Skeletal muscle cell (primary cell): ENCODE measurements around the gene TIMM8A.

Source experiments
- DNase-seq: peaks from one replicate; pipeline ENCODE4 v3.0.0-alpha.2; 2010; ENCODE audit warnings: low read depth
- H3K4me3 ChIP-seq: 2 replicates; pipeline ENCODE4 v1.5.1; 2011; ENCODE audit warnings: low read depth, mild to moderate bottlenecking, control low read depth, low read length, moderate library complexity

Gene TIMM8A

DNA sequence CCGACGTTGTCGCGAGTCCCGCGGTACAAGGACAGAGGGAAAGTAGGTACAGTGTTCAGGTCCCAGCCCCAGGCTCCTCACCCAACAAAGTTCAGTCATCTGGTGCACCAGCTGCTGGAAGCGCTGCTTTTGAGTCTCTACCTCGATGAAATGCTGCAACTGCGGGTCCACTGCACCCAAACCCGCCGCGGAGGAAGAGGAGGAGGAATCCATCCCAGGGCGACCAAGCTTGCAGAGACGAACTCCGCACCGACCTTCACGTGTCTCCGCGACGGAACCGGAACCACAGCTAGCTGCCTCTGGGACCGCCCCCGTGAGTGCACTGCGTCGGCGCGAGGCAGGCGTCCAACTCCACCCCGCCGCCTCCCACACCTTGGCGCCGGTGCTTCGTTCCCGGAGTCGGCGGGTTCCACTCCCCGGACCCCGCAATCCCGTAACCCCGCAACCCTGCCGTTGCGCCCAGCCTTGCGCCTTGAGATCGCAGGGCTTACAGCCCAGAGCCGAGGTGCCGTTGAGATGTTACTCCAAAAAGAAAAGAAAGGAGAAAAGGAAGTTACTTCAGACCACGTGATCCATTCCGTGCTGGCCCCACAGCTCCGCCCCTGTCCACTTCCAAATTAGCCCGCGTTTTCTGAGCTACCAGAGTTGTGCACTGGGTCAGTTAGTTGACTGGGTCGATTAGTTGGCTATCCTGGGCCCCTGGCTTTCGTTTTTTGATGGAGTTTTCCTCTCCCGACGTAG is at the start of gene TIMM8A:
TSS of gene TIMM8A (minus strand) at position 291 of the 741 bp plus-strand sequence. CDS start at position 213, 78 bp downstream.
- DNase-seq, result no peak

DNA sequence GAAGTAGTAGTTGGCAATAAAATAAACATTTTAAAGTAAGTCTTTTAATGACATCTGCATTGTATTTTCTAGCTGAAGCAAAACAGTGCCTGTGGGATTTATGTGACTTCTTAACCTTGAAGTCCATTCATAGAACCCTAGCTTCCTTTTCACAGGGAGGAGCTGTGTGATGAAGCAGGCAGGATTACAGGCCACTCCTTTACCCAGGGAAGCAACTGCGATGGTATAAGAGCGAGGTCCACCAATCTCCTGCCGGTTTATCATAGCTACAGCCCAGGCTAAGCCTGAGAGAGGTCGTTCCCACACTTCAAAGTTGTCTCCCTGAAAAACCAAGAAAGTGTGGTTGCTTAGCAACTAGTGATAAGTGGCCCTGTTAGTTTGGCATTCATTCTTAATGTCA is 49.2 kb upstream of the TIMM8A start:
- H3K4me3 ChIP-seq, result no peak overlapping the region
- DNase-seq, result no peak

More for the DNA sequence above, at the start of gene TIMM8A:
- H3K4me3 ChIP-seq, result peak within 1 kb of the TSS; percentile 71

- DNase-seq, result no peak
- no peak overlapping the region for H3K4me3 ChIP-seq
Measured at GRCh38 chrX:101395789-101396188, 47.2 kb upstream of the TIMM8A start.

DNA sequence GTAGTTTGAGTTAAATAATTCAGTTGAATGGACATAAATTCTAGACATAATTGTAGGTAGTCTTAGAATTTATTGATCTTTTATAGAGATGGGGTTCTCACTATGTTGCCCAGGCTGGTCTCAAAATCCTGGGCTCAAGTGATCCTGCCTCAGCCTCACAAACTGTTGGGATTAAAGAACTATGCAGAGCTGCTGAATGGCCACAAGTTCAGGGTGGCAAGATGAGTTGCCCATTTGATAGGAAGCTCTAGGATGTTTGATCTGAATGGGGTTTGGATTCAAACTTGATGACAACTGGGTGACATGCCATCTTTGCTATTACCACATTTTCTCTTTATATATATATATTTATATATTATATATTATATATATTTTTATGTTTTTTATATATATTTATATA is 45.8 kb upstream of the TIMM8A start:
- DNase-seq, result no peak
- no peak overlapping the region for H3K4me3 ChIP-seq

- H3K4me3 ChIP-seq, result no peak overlapping the region
- DNase-seq, result no peak
Measured at GRCh38 chrX:101393530-101394305, 45.2 kb upstream of the TIMM8A start.

DNA sequence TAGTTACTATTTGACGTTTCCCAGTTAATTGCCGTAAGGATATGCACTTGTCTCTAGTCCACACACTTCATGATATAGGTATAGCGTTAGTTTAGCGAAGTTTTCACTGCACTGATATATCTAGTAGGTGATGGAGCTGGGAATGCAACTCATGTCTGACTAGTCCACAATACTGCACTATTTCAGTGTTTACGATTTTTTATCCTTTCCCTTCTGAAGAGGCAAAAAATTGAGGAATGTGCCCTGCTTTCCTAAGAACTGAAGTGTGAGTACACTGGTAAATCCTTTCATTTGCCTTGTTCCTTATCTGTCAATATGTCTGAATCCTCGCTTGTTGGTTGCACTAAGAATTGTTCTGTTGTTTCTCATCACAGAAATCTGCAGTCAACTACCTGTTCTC is 43.3 kb upstream of the TIMM8A start:
- peak overlapping the region; percentile 69 for H3K4me3 ChIP-seq
- DNase-seq, result no peak

DNA sequence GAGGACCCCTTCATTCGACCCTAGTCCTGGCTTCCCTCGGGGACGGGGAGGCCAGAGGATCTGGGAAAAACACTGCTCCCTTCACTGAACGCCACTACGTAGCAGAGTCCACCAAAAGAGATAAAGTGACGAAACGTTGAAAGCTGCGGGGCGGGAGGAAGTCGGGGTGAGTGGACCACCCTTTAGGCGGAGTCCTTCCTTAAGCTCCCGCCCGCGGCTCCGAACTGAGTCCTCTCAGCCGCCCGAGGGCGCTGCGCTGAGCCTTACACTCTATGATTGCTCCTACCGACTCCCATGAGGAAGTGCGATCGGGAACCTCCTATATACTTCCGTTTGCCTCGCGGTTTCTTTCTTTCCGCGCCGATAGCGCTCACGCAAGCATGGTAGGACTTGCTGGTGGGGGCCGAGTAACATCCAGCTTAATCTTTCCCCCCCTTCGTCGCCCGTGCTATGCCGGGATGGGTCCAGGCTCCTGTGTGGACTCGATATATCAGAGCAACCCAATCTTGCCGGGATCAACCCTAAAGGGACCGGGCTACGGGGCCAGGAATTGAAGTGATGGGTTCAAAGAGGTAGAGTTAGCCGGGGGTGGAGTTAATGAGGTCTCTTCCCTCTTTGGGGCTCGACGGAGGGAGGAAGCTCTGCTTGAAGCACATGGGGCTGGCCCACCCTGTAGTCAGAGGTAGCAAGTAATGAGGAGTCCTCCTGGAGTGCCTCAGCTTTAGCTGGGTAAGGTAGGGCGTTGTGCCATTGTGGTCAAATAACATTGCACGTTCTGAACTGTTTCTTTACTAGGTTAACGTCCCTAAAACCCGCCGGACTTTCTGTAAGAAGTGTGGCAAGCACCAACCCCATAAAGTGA is 42.4 kb upstream of the TIMM8A start, which contains the start of gene RPL36A:
TSS of gene RPL36A (plus strand) at position 348 of the 862 bp plus-strand sequence. CDS start at position 381, 33 bp downstream.
- DNase-seq, result peak; percentile 69
- peak within 1 kb of the TSS; percentile 69 for H3K4me3 ChIP-seq

GRCh38 chrX:101388604-101389003 is 40.1 kb upstream of the TIMM8A start:
- no peak for DNase-seq
- no peak overlapping the region for H3K4me3 ChIP-seq

DNA sequence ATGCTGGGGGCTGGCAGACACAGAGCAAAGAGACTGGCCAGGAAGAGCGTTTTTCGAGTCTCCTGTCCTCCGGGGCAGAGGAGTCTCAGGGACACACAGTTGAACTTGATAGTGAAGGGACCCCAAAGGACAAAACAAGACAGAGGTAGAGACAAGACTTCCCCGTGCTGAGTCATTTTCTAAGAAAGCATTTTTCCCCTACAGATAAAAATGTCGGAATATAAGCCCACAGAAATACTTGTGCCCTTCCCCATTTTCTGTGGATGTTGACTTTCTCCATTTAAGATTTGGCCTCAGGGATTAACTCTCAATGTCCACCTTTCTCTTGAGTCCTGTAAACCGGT is 38.0 kb upstream of the TIMM8A start:
- H3K4me3 ChIP-seq, result no peak overlapping the region
- DNase-seq, result no peak

- H3K4me3 ChIP-seq, result no peak within 1 kb of the TSS
- no peak for DNase-seq
Measured at GRCh38 chrX:101385795-101386541, 37.4 kb upstream of the TIMM8A start, which contains the start of gene BTK. TSS of gene BTK (minus strand) at chrX:101386191. CDS start at chrX:101375284, 10,907 bp downstream.

DNA sequence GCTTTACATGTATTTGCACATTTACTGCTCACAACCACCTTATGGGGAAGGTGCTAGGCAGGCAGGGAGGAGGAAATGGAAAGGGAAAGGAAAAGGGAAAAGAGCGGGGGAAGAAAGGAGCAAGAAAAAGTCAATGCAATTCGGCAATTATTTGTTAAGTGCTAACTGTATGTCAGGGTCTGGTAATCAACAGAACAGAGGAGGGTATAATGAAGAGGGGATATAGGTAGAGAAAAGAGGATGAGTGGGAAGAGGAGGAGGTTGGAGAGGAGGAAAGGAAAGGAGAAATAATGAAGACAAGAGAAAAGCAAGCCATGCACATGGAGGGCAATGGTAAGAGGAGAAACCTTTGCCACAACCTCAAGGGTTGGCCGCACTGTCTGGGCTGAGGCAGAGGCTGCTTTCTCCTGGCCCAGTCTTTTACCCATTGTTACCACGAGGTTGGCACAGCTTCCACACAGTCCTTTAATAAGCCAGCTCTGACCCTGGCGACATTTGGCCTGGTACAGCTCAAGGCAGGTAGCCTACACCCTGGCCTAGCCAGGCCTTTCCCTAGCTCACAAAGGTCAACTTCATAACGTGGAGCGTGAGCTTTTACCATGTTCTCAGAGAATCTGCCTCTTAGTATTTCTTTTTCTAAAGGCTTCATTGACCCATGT is 36.6 kb upstream of the TIMM8A start:
- H3K4me3 ChIP-seq, result no peak overlapping the region
- DNase-seq, result no peak

- DNase-seq, result no peak
- no peak overlapping the region for H3K4me3 ChIP-seq
Measured at GRCh38 chrX:101383679-101384205, 35.2 kb upstream of the TIMM8A start.

GRCh38 chrX:101377547-101377946 is 29.0 kb upstream of the TIMM8A start:
- no peak overlapping the region for H3K4me3 ChIP-seq

GRCh38 chrX:101370888-101371504 is 22.5 kb upstream of the TIMM8A start:
- no peak for DNase-seq
- H3K4me3 ChIP-seq, result no peak overlapping the region

More at GRCh38 chrX:101377547-101377946, 29.0 kb upstream of the TIMM8A start:
- no peak for DNase-seq

DNA sequence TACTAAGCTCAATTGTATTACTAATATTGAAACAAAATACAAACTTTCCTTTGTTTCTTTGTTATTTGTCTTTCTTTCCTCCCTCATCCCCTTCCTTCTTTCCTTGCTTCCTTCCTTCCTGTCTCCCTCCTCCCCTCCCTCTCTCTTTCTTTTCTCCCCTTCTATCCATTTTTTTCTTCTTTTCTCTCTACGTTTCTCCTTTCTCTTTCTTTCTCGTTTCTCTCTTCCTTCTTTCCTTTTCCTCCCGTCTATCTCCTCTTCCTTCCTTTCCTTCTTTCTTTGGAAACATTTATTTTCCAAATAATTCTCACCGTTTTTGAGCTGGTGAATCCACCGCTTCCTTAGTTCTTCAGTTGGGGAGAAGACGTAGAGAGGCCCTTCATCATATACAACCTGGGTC is 21.1 kb upstream of the TIMM8A start:
- no peak for DNase-seq
- no peak overlapping the region for H3K4me3 ChIP-seq

DNA sequence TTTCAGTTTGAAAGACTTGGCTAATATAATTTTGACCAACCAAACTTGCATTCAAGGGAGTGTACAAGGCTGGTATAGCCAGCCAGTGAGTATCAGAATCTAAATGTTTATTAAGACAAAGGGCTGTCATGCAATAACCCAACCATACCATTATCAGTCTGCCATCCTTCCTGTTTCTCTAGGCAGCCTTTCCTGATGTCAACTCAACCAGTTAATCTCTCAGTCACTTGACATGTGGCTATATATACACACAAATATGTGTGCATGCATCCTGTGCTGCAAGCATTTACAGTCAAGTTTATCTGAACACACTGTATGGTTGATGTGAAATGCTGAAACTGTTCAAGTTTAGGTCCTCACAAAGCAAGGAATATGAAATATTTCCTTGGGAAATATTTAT is 20.3 kb upstream of the TIMM8A start:
- H3K4me3 ChIP-seq, result no peak overlapping the region
- DNase-seq, result no peak

- DNase-seq, result no peak
- H3K4me3 ChIP-seq, result no peak overlapping the region
Measured at GRCh38 chrX:101365301-101365795, 16.8 kb upstream of the TIMM8A start.

DNA sequence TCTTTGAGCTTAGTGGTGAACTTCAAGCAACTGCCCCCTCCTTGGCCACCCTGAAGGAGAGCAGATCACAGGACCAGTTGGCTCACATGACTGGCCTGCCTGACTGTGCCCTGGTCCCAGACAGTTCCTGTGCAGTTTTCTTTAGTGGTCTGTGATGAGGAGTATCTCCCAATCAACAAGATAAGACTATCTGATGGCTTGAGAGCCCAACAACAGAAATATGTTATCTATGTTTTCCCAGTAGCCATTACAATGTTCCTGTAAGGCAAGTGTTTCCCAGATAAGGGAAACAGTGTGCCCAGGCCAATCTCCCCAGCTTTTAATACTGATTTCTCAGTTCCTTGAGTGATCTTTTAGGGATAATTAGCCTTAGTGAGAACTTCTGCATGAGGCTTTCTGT is 14.2 kb upstream of the TIMM8A start:
- no peak overlapping the region for H3K4me3 ChIP-seq
- no peak for DNase-seq
